ENCODE results near the gene FHAD1.

Gene FHAD1

GRCh38 chr1:15248216-15248615, 1.2 kb downstream of the FHAD1 start:
- DNase-seq (ENCODE audit: low read depth in 2 of 2), result no peak

GRCh38 chr1:15249081-15249480, 2.1 kb downstream of the FHAD1 start:
- no peak for DNase-seq (ENCODE audit: low read depth in 2 of 2)

GRCh38 chr1:15251857-15252835, 5.1 kb downstream of the FHAD1 start:
- no peak for DNase-seq (ENCODE audit: low read depth in 2 of 2)

GRCh38 chr1:15254559-15254958, 7.5 kb downstream of the FHAD1 start:
- no peak for DNase-seq (ENCODE audit: low read depth in 2 of 2)

- no peak for DNase-seq (ENCODE audit: low read depth in 2 of 2)
Observed at GRCh38 chr1:15255582-15256149, 8.6 kb downstream of the FHAD1 start.

GRCh38 chr1:15256584-15256983, 9.6 kb downstream of the FHAD1 start:
- no peak for DNase-seq (ENCODE audit: low read depth in 2 of 2)

- no peak for DNase-seq (ENCODE audit: low read depth in 2 of 2)
Observed at GRCh38 chr1:15257309-15257708, 10.3 kb downstream of the FHAD1 start.

GRCh38 chr1:15258833-15259621, 12.0 kb downstream of the FHAD1 start:
- no peak for DNase-seq (ENCODE audit: low read depth in 2 of 2)

GRCh38 chr1:15259622-15260007, 12.6 kb downstream of the FHAD1 start:
- DNase-seq (ENCODE audit: low read depth in 2 of 2), result no peak

GRCh38 chr1:15260418-15261154, 13.6 kb downstream of the FHAD1 start:
- no peak for DNase-seq (ENCODE audit: low read depth in 2 of 2)

GRCh38 chr1:15261155-15262002, 14.4 kb downstream of the FHAD1 start:
- DNase-seq (ENCODE audit: low read depth in 2 of 2), result no peak

GRCh38 chr1:15262003-15262377, 15.0 kb downstream of the FHAD1 start:
- no peak for DNase-seq (ENCODE audit: low read depth in 2 of 2)

GRCh38 chr1:15262706-15263105, 15.7 kb downstream of the FHAD1 start:
- DNase-seq (ENCODE audit: low read depth in 2 of 2), result no peak

- no peak for DNase-seq (ENCODE audit: low read depth in 2 of 2)
Observed at GRCh38 chr1:15264769-15265168, 17.7 kb downstream of the FHAD1 start.

GRCh38 chr1:15271196-15271595, 24.2 kb downstream of the FHAD1 start:
- no peak for DNase-seq (ENCODE audit: low read depth in 2 of 2)

GRCh38 chr1:15272009-15272781, 25.2 kb downstream of the FHAD1 start:
- DNase-seq (ENCODE audit: low read depth in 2 of 2), result peak; percentile 31 to 40

- DNase-seq (ENCODE audit: low read depth in 2 of 2), result no peak
Observed at GRCh38 chr1:15272782-15273127, 25.7 kb downstream of the FHAD1 start.

GRCh38 chr1:15273274-15273673, 26.3 kb downstream of the FHAD1 start:
- DNase-seq (ENCODE audit: low read depth in 2 of 2), result no peak

GRCh38 chr1:15275921-15276683, 29.1 kb downstream of the FHAD1 start:
- no peak for DNase-seq (ENCODE audit: low read depth in 2 of 2)
